A549 (cell line): Measurements from ENCODE around the gene LGALS1. TPM values are rescaled to one million over a fixed set of nuclear protein-coding genes. Genes with fewer than 3 reads are reported as not detected.

Source experiments
- ATAC-seq, 2 experiments: fragments of 200-7000 bp in 1 of 2; fragments of >200 bp in 1 of 2; cut with Nextera tagmentation in 1 of 2; cut with Tn5 transposase in 1 of 2; 3 replicates each; pipeline versions ENCODE4 v1.8.0 to v1.9.1; 2018 to 2020; ENCODE audit warnings: mild to moderate bottlenecking in 1 of 2, moderate library complexity in 1 of 2
- CTCF ChIA-PET: fragments of 300-600 bp; sonication (Branson Sonifier 250); formaldehyde crosslinking; extraction: SDS; loops from one replicate; lab custom pipeline; 2021; ENCODE audit warnings: antibody characterized with exemption, inconsistent platforms; lab: Yijun Ruan, JAX
- POLR2A ChIA-PET: fragments of 350-600 bp; formaldehyde crosslinking; extraction: SDS; loops from one replicate; lab custom pipeline; 2021; ENCODE audit warnings: antibody characterized with exemption, inconsistent platforms; lab: Yijun Ruan, JAX
- DNase-seq, 2 experiments: peaks; one replicate each; pipeline versions ENCODE4 v3.0.0 to v3.0.0-alpha.2; 2011 to 2016; ENCODE audit warnings: low read depth in 1 of 2, low spot score in 1 of 2
- FAIRE-seq: peaks from 2 replicates; lab custom pipeline; 2011; peaks lifted over from hg19 to GRCh38; lab: Jason Lieb, UNC
- H3K27ac ChIP-seq, 2 experiments: fragments of >200 bp; sonication (Bioruptor Twin); formaldehyde crosslinking; 3 replicates each; pipeline ENCODE4 v1.5.1; 2016 to 2017
- H3K4me1 ChIP-seq: fragments of >200 bp; sonication (Bioruptor Twin); formaldehyde crosslinking; 3 replicates; pipeline ENCODE4 v1.6.1; 2016
- H3K4me2 ChIP-seq: fragments of >200 bp; sonication (Bioruptor Twin); formaldehyde crosslinking; 3 replicates; pipeline ENCODE4 v1.6.1; 2016
- H3K4me3 ChIP-seq: fragments of >200 bp; sonication (Bioruptor Twin); formaldehyde crosslinking; 3 replicates; pipeline ENCODE4 v1.5.1; 2016
- H3K9me3 ChIP-seq: fragments of >200 bp; sonication (Bioruptor Twin); formaldehyde crosslinking; 3 replicates; pipeline ENCODE4 v1.6.1; 2016
- CBX2 ChIP-seq: fragments of 200-600 bp; sonication (generic); IDR thresholded peaks from 2 replicates; pipeline ENCODE4 v1.6.1; 2016; ENCODE audit warnings: low read depth, mild to moderate bottlenecking, borderline replicate concordance
- CEBPB ChIP-seq, 2 experiments: fragments of >200 bp in 1 of 2; sonication (Bioruptor Twin) in 1 of 2; formaldehyde crosslinking in 1 of 2; IDR thresholded peaks; 2 replicates each; pipeline ENCODE4 v1.6.1; 2012 to 2016
- CHD2 ChIP-seq: fragments of 150-350 bp; IDR thresholded peaks from 2 replicates; pipeline ENCODE4 v1.6.1; 2014; ENCODE audit warnings: low read length; ENCODE audit not compliant: partially characterized antibody
- EHF ChIP-seq: fragments of 250-450 bp; sonication (Bioruptor Pico); IDR thresholded peaks from 2 replicates; pipeline ENCODE4 v1.5.0; 2020; ENCODE audit warnings: mild to moderate bottlenecking
- EP300 ChIP-seq, 2 experiments: fragments of >200 bp; sonication (Bioruptor Twin); formaldehyde crosslinking; IDR thresholded peaks; 2 replicates in 1 of 2; 3 replicates in 1 of 2; pipeline ENCODE4 v1.6.1; 2016 to 2017
- FOSB ChIP-seq: fragments of 250-450 bp; sonication (Bioruptor Pico); IDR thresholded peaks from 2 replicates; pipeline ENCODE4 v1.5.0; 2020; ENCODE audit warnings: mild to moderate bottlenecking, moderate library complexity
- HEYL ChIP-seq: fragments of 250-450 bp; sonication (Bioruptor Pico); IDR thresholded peaks from 2 replicates; pipeline ENCODE4 v1.8.0; 2021; ENCODE audit warnings: mild to moderate bottlenecking, moderate library complexity
- HOXB5 ChIP-seq: fragments of 250-450 bp; sonication (Bioruptor Pico); IDR thresholded peaks from 2 replicates; pipeline ENCODE4 v1.5.0; 2020; ENCODE audit warnings: mild to moderate bottlenecking, moderate library complexity
- JUNB ChIP-seq: fragments of >200 bp; sonication (Bioruptor Twin); formaldehyde crosslinking; IDR thresholded peaks from 2 replicates; pipeline ENCODE4 v1.6.1; 2016
- NPAS2 ChIP-seq: fragments of 250-450 bp; sonication (Bioruptor Pico); IDR thresholded peaks from 2 replicates; pipeline ENCODE4 v1.8.0; 2022; ENCODE audit warnings: mild to moderate bottlenecking, moderate library complexity, borderline replicate concordance
- PHF8 ChIP-seq: fragments of 200-600 bp; sonication (generic); IDR thresholded peaks from 2 replicates; pipeline ENCODE4 v1.6.1; 2016; ENCODE audit warnings: low read depth, mild to moderate bottlenecking, antibody characterized with exemption, moderate library complexity, borderline replicate concordance
- POLR2AphosphoS2 ChIP-seq: conservative IDR thresholded peaks from 2 replicates; pipeline ENCODE4 v1.6.1; 2012; ENCODE audit warnings: low read length, improper control_type of control experiment, inconsistent platforms
- RAD21 ChIP-seq, 2 experiments: fragments of >200 bp in 1 of 2; sonication (Bioruptor Twin) in 1 of 2; formaldehyde crosslinking in 1 of 2; IDR thresholded peaks in 1 of 2; conservative IDR thresholded peaks in 1 of 2; 2 replicates in 1 of 2; 3 replicates in 1 of 2; pipeline ENCODE4 v1.6.1; 2012 to 2018; ENCODE audit warnings: inconsistent platforms in 1 of 2
- REST ChIP-seq: fragments of 200-600 bp; sonication (generic); IDR thresholded peaks from 2 replicates; pipeline ENCODE4 v1.6.1; 2016; ENCODE audit warnings: antibody characterized with exemption, mild to moderate bottlenecking, moderate library complexity
- RFX5 ChIP-seq: fragments of 450-650 bp; IDR thresholded peaks from 2 replicates; pipeline ENCODE4 v1.7.1; 2014; ENCODE audit warnings: antibody characterized with exemption, mild to moderate bottlenecking, moderate library complexity
- USF2 ChIP-seq: fragments of 450-650 bp; IDR thresholded peaks from 2 replicates; pipeline ENCODE4 v1.6.1; 2014; ENCODE audit warnings: antibody characterized with exemption
- ZNF302 ChIP-seq: fragments of 250-450 bp; sonication (Bioruptor Pico); IDR thresholded peaks from 2 replicates; pipeline ENCODE4 v1.9.0; 2021; ENCODE audit warnings: inconsistent platforms, mild to moderate bottlenecking, moderate library complexity
- WGBS: methylation state at CpG from one replicate; pipeline ENCODE4 v1.1.6; 2017; ENCODE audit errors: missing lambda C conversion rate; 5-methylcytosine and 5-hydroxymethylcytosine counted together
- polyA plus RNA-seq, 4 experiments: library from polyadenylated mRNA; depleted of rRNA in 3 of 4; stranded (reverse); fragments of >200 nt; fragmentation: RNase III in 1 of 4; extraction: RNeasy Plus Mini Kit Qiagen cat#74134 plus additional on column Dnase treatment in 1 of 4; gene quantifications; 2 replicates in 3 of 4; 3 replicates in 1 of 4; pipeline ENCODE4 v1.2.3, GENCODE V29; 2011 to 2017
- TF ChIP-seq, protein P1 (sequence below): fragments of >200 bp; sonication (Bioruptor Twin); formaldehyde crosslinking; IDR thresholded peaks from 3 replicates; pipeline ENCODE4 v1.6.1; 2016
- TF ChIP-seq, protein P2 (sequence below): IDR thresholded peaks from 2 replicates; pipeline ENCODE4 v1.6.1; 2012; ENCODE audit warnings: low read depth, borderline replicate concordance
- TF ChIP-seq, protein P3 (sequence below): IDR thresholded peaks from 2 replicates; pipeline ENCODE4 v1.6.1; 2012
- TF ChIP-seq, protein P4 (sequence below): fragments of 250-450 bp; sonication (Bioruptor Pico); IDR thresholded peaks from 2 replicates; pipeline ENCODE4 v1.5.0; 2021; ENCODE audit warnings: mild to moderate bottlenecking, moderate library complexity, borderline replicate concordance

Gene LGALS1
- polyA plus RNA-seq, 2 of the 4 experiments (the other 2 are of a cell fraction) = 584 to 1,477 TPM

DNA sequence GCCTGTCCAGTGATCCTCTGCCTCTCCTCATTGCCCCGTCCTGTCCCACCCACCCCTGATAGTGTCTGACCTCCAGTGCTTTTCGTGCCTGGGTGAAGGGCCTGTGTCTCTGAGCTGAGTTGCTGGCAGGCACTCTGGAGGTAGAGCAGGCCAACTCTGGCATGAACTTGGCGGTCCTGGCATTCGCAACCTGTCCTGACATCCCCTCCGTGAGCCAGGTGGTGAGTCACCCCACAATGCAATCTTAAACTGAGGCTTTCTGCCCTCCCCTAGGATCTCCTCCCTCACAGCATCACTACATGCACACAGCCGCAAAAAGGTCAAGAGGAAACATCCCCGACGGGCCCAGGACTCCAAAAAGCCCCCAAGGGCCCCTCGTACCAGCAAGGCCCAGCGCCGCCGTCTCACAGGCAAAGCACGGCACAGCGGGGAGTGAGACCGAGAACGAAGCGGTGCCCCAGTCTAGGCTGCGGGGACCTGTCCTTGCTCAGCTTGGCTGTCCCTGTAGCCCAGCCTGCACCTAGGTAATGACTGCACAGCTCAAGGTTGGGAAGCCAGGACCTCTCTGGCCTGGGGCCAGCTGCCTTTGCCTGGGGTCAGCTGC, 15.6 kb downstream of the LGALS1 start:
- POLR2A ChIA-PET = no interaction called here
- no peaks in the 10 kb centered on the region for H3K9me3 ChIP-seq
- FAIRE-seq = no peak
- H3K4me3 ChIP-seq = no peak overlapping the region
- H3K27ac ChIP-seq = no peak overlapping the region
- H3K4me1 ChIP-seq = peaks cover 11% of the 10 kb centered on the region; the same call in 1 of the 3 replicates
- no peak overlapping the region for H3K4me2 ChIP-seq
- 98% methylated on average over 9 of the region's 18 CpGs for WGBS
- no peak for TF ChIP-seq CHD2
- TF ChIP-seq NPAS2 (CRISPR knock-in tag) = no peak
- TF ChIP-seq HOXB5 (CRISPR knock-in tag) = no peak
- no peak for TF ChIP-seq RFX5
- TF ChIP-seq, protein P1, sequence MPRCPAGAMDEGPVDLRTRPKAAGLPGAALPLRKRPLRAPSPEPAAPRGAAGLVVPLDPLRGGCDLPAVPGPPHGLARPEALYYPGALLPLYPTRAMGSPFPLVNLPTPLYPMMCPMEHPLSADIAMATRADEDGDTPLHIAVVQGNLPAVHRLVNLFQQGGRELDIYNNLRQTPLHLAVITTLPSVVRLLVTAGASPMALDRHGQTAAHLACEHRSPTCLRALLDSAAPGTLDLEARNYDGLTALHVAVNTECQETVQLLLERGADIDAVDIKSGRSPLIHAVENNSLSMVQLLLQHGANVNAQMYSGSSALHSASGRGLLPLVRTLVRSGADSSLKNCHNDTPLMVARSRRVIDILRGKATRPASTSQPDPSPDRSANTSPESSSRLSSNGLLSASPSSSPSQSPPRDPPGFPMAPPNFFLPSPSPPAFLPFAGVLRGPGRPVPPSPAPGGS = no peak
- no peak for TF ChIP-seq RAD21 (conservative IDR thresholded peaks at IDR 0.05 in 1 of 2, IDR thresholded peaks at IDR 0.05 in 1 of 2)
- TF ChIP-seq CEBPB (IDR thresholded peaks at IDR 0.05) = no peak
- no peak for TF ChIP-seq REST
- TF ChIP-seq JUNB = no peak
- no peak for TF ChIP-seq ZNF302 (CRISPR knock-in tag)
- no peak for TF ChIP-seq EP300 (IDR thresholded peaks at IDR 0.05)
- TF ChIP-seq, protein P2, sequence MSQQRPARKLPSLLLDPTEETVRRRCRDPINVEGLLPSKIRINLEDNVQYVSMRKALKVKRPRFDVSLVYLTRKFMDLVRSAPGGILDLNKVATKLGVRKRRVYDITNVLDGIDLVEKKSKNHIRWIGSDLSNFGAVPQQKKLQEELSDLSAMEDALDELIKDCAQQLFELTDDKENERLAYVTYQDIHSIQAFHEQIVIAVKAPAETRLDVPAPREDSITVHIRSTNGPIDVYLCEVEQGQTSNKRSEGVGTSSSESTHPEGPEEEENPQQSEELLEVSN = no peak
- TF ChIP-seq, protein P3, sequence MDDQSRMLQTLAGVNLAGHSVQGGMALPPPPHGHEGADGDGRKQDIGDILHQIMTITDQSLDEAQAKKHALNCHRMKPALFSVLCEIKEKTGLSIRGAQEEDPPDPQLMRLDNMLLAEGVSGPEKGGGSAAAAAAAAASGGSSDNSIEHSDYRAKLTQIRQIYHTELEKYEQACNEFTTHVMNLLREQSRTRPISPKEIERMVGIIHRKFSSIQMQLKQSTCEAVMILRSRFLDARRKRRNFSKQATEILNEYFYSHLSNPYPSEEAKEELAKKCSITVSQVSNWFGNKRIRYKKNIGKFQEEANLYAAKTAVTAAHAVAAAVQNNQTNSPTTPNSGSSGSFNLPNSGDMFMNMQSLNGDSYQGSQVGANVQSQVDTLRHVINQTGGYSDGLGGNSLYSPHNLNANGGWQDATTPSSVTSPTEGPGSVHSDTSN = no peak
- ATAC-seq = no peak
- CTCF ChIA-PET = interaction anchor here (1.0 kb wide), 2 partner anchors 9 to 48 kb away, joined by 3 to 4 read pairs; no protein-coding TSS in a partner anchor
- DNase-seq = no peak

DNA sequence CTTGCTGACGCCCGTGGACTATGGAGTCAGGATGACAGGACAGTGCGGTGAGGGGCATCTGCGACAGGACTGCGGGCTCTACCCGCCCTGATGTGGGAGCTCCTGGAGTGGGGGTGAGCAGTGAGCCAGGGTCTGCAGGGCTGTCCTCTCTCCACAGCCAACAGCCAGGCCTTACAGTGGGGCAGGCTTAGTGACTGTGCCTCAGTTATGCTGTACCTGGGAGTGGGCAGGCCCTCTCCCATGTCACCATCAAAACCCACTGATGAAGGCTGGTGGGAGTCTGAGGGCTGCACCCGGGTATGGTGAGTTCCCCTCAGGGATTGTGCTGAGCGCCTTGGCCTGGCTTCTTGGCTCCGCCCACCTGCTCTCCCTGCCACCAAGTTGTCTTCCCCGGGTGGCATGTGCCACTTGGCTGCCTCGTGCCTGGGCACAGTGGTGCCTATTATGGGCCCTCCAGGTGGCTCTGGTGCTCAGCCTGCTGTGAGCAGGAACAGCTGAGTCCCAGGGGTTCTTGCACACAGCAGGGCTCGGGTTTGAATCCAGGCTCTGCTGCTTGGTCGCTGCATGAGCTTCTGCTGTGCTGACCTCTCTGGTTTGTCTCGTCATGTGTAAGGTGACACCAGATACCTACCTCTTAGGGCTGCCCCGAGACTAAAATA, 17.3 kb downstream of the LGALS1 start:
- no peak overlapping the region for H3K27ac ChIP-seq
- ATAC-seq (no peak), FAIRE-seq (no peak), DNase-seq (no peak)
- no peak overlapping the region for H3K4me3 ChIP-seq
- H3K4me1 ChIP-seq = peaks cover 12% of the 10 kb centered on the region; the same call in 1 of the 3 replicates
- POLR2A ChIA-PET = no interaction called here
- H3K4me2 ChIP-seq = no peak overlapping the region
- CTCF ChIA-PET = interaction anchor here (0.8 to 1.4 kb wide), 5 partner anchors 11 to 220 kb away, joined by 3 to 4 read pairs (median 3); no protein-coding TSS in a partner anchor
- 93% methylated on average over 10 of the region's 15 CpGs for WGBS
- H3K9me3 ChIP-seq = no peaks in the 10 kb centered on the region
- TF ChIP-seq PHF8 = no peak
- TF ChIP-seq REST = no peak
- no peak for TF ChIP-seq USF2
- no peak for TF ChIP-seq EHF (CRISPR knock-in tag)
- TF ChIP-seq, protein P4, sequence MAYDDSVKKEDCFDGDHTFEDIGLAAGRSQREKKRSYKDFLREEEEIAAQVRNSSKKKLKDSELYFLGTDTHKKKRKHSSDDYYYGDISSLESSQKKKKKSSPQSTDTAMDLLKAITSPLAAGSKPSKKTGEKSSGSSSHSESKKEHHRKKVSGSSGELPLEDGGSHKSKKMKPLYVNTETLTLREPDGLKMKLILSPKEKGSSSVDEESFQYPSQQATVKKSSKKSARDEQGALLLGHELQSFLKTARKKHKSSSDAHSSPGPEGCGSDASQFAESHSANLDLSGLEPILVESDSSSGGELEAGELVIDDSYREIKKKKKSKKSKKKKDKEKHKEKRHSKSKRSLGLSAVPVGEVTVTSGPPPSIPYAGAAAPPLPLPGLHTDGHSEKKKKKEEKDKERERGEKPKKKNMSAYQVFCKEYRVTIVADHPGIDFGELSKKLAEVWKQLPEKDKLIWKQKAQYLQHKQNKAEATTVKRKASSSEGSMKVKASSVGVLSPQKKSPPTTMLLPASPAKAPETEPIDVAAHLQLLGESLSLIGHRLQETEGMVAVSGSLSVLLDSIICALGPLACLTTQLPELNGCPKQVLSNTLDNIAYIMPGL (CRISPR knock-in tag) = no peak
- TF ChIP-seq HOXB5 (CRISPR knock-in tag) = no peak
- no peak for TF ChIP-seq HEYL
- no peak for TF ChIP-seq CHD2
- TF ChIP-seq POLR2AphosphoS2 = no peak
- TF ChIP-seq CBX2 = no peak
- no peak for TF ChIP-seq FOSB
